Measurements from ENCODE around the gene NOTCH2.

DNA sequence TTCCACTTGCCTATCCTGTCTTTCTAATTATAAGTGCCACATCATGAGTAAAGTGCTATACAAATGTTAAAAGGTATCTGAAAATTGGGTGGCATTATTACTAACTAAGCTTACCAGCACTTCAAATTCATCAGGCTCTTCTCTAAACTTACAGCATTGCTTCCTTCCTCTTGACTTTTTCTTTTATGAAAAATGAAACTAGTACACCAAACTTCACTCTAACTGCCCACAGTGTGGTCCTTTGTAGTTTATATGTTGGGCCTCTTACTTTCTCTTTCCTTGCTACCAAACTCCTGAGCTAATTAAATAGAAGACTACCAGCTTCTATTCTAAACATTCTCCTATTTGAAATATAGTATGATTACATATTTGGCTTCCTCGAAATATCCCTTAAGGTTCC lies 81.8 kb downstream of the NOTCH2 start:
- no peak for TF ChIP-seq POLR2A (IDR thresholded peaks at IDR 0.05)
- TF ChIP-seq, protein P1, sequence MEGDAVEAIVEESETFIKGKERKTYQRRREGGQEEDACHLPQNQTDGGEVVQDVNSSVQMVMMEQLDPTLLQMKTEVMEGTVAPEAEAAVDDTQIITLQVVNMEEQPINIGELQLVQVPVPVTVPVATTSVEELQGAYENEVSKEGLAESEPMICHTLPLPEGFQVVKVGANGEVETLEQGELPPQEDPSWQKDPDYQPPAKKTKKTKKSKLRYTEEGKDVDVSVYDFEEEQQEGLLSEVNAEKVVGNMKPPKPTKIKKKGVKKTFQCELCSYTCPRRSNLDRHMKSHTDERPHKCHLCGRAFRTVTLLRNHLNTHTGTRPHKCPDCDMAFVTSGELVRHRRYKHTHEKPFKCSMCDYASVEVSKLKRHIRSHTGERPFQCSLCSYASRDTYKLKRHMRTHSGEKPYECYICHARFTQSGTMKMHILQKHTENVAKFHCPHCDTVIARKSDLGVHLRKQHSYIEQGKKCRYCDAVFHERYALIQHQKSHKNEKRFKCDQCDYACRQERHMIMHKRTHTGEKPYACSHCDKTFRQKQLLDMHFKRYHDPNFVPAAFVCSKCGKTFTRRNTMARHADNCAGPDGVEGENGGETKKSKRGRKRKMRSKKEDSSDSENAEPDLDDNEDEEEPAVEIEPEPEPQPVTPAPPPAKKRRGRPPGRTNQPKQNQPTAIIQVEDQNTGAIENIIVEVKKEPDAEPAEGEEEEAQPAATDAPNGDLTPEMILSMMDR (IDR thresholded peaks at IDR 0.05) = no peak

All from breast epithelium (tissue), 3 donors.